GM23338 (cell line): ENCODE results near the gene CACNA2D3. TPM values are rescaled to one million over a fixed set of nuclear protein-coding genes. Genes with fewer than 3 reads are reported as not detected.

Source experiments
- ATAC-seq: fragments of 200-7000 bp; cut with Tn5 transposase; 3 replicates; pipeline ENCODE4 v1.9.1; 2020
- DNase-seq: peaks from one replicate; pipeline ENCODE4 v3.0.0-alpha.2; 2015; ENCODE audit warnings: low spot score
- H2AFZ ChIP-seq: fragments of 200-600 bp; sonication (generic); 2 replicates; pipeline ENCODE4 v1.8.0; 2016; ENCODE audit warnings: antibody characterized with exemption, mild to moderate bottlenecking, moderate library complexity
- H3F3A ChIP-seq: fragments of 200-600 bp; sonication (generic); replicated peaks from 2 replicates; pipeline ENCODE4 v1.8.0; 2017; ENCODE audit warnings: antibody characterized with exemption, mixed run types, low read depth
- H3K27ac ChIP-seq: fragments of 200-600 bp; sonication (generic); 2 replicates; pipeline ENCODE4 v1.6.1; 2016; ENCODE audit warnings: low read depth
- H3K27me3 ChIP-seq: fragments of 200-600 bp; sonication (generic); 2 replicates; pipeline ENCODE4 v1.8.0; 2016; ENCODE audit warnings: mild to moderate bottlenecking, mixed run types, moderate library complexity; ENCODE audit not compliant: insufficient read depth
- H3K36me3 ChIP-seq: fragments of 200-600 bp; sonication (generic); 2 replicates; pipeline ENCODE4 v1.8.0; 2016; ENCODE audit warnings: mild to moderate bottlenecking; ENCODE audit not compliant: insufficient read depth
- H3K4me1 ChIP-seq: fragments of 200-600 bp; sonication (generic); 2 replicates; pipeline ENCODE4 v1.8.0; 2016; ENCODE audit warnings: mild to moderate bottlenecking, moderate library complexity; ENCODE audit not compliant: insufficient read depth
- H3K4me2 ChIP-seq: fragments of 200-600 bp; sonication (generic); 2 replicates; pipeline ENCODE4 v1.7.1; 2017; ENCODE audit warnings: mixed run types
- H3K4me3 ChIP-seq: fragments of 200-600 bp; sonication (generic); 2 replicates; pipeline ENCODE4 v1.6.1; 2016; ENCODE audit warnings: mixed run types
- H3K79me2 ChIP-seq: fragments of 200-600 bp; sonication (generic); replicated peaks from 2 replicates; pipeline ENCODE4 v1.8.0; 2017; ENCODE audit warnings: mild to moderate bottlenecking; ENCODE audit not compliant: insufficient read depth
- H3K9me2 ChIP-seq: fragments of 200-600 bp; sonication (generic); 2 replicates; pipeline ENCODE4 v1.8.0; 2017; ENCODE audit not compliant: insufficient read depth
- H4K20me1 ChIP-seq: fragments of 200-600 bp; sonication (generic); replicated peaks from 2 replicates; pipeline ENCODE4 v1.8.0; 2017; ENCODE audit warnings: mild to moderate bottlenecking; ENCODE audit not compliant: insufficient read depth
- H3K27ac Mint-ChIP-seq: 2 replicates; pipeline ENCODE4 v1.8.0; 2020; ENCODE audit warnings: inconsistent platforms, mild to moderate bottlenecking, moderate library complexity, mixed read lengths
- H3K27me3 Mint-ChIP-seq: 3 replicates; pipeline ENCODE4 v1.8.0; 2022; ENCODE audit warnings: low read depth, mild to moderate bottlenecking, moderate library complexity, mixed read lengths, inconsistent platforms; ENCODE audit not compliant: insufficient read depth, poor library complexity
- H3K36me3 Mint-ChIP-seq: 3 replicates; pipeline ENCODE4 v1.8.0; 2021; ENCODE audit warnings: low read depth, mild to moderate bottlenecking, inconsistent platforms, moderate library complexity, mixed read lengths
- H3K4me1 Mint-ChIP-seq: 3 replicates; pipeline ENCODE4 v1.8.0; 2020; ENCODE audit warnings: mild to moderate bottlenecking, inconsistent platforms, mixed read lengths
- H3K4me3 Mint-ChIP-seq: 3 replicates; pipeline ENCODE4 v1.8.0; 2021; ENCODE audit warnings: moderate library complexity, mild to moderate bottlenecking, inconsistent platforms, mixed read lengths
- H3K9me3 Mint-ChIP-seq: 3 replicates; pipeline ENCODE4 v1.8.0; 2020; ENCODE audit warnings: moderate library complexity, mild to moderate bottlenecking, inconsistent platforms, mixed read lengths
- CREB1 ChIP-seq: fragments of 250-450 bp; sonication (Bioruptor Pico); IDR thresholded peaks from 2 replicates; pipeline ENCODE4 v1.5.0; 2020; ENCODE audit warnings: low read depth, mild to moderate bottlenecking, moderate library complexity
- CTCF ChIP-seq, 2 experiments: fragments of 200-600 bp in 1 of 2; sonication (generic) in 1 of 2; conservative IDR thresholded peaks; 2 replicates each; pipeline versions ENCODE4 v1.5.1 to v1.6.1; 2016 to 2017; ENCODE audit warnings: antibody characterized with exemption in 2 of 2, low read depth in 2 of 2, mild to moderate bottlenecking in 2 of 2, moderate library complexity in 1 of 2
- ETS1 ChIP-seq: IDR thresholded peaks from 2 replicates; pipeline ENCODE4 v1.6.1; 2016; ENCODE audit warnings: antibody characterized with exemption
- EZH2 ChIP-seq: fragments of 200-600 bp; sonication (generic); IDR thresholded peaks from one replicate; pipeline ENCODE4 v1.8.0; 2017; ENCODE audit warnings: antibody characterized with exemption, mild to moderate bottlenecking, low read depth; ENCODE audit not compliant: unreplicated experiment
- JUNB ChIP-seq: IDR thresholded peaks from one replicate; pipeline ENCODE4 v1.6.1; 2016; ENCODE audit warnings: antibody characterized with exemption; ENCODE audit not compliant: unreplicated experiment
- NANOG ChIP-seq: IDR thresholded peaks from 2 replicates; pipeline ENCODE4 v1.6.1; 2016; ENCODE audit warnings: antibody characterized with exemption, borderline replicate concordance
- POLR2AphosphoS5 ChIP-seq: IDR thresholded peaks from 2 replicates; pipeline ENCODE4 v1.6.1; 2016; ENCODE audit warnings: antibody characterized with exemption, low read depth
- STAT1 ChIP-seq: IDR thresholded peaks from one replicate; pipeline ENCODE4 v1.6.1; 2016; ENCODE audit warnings: antibody characterized with exemption; ENCODE audit not compliant: unreplicated experiment
- ZNF114 ChIP-seq: fragments of 250-450 bp; sonication (Bioruptor Pico); IDR thresholded peaks from 2 replicates; pipeline ENCODE4 v1.5.0; 2020; ENCODE audit warnings: mild to moderate bottlenecking, moderate library complexity
- ZNF331 ChIP-seq: fragments of 250-450 bp; sonication (Bioruptor Pico); IDR thresholded peaks from 2 replicates; pipeline ENCODE4 v1.5.0; 2020; ENCODE audit warnings: low read depth, mild to moderate bottlenecking, moderate library complexity
- polyA plus RNA-seq: library from polyadenylated mRNA; unstranded; fragments of >200 nt; fragmentation: Nextera tagmentation; extraction: Ambion mirVana; gene quantifications from 2 replicates; pipeline ENCODE4 v1.2.1, GENCODE V29; 2016
- total RNA-seq: library from RNA; depleted of rRNA; stranded (reverse); fragments of >200 nt; shearing (Covaris generic); gene quantifications from 2 replicates; pipeline ENCODE4 v1.2.3, GENCODE V29; 2014
- TF ChIP-seq, protein P1 (sequence below): IDR thresholded peaks from one replicate; pipeline ENCODE4 v1.6.1; 2018; ENCODE audit warnings: antibody characterized with exemption; ENCODE audit not compliant: unreplicated experiment

CACNA2D3 gene
- total and polyA plus RNA-seq, 2 experiments from 2014 or later: 2.2 to 2.3 TPM

DNA sequence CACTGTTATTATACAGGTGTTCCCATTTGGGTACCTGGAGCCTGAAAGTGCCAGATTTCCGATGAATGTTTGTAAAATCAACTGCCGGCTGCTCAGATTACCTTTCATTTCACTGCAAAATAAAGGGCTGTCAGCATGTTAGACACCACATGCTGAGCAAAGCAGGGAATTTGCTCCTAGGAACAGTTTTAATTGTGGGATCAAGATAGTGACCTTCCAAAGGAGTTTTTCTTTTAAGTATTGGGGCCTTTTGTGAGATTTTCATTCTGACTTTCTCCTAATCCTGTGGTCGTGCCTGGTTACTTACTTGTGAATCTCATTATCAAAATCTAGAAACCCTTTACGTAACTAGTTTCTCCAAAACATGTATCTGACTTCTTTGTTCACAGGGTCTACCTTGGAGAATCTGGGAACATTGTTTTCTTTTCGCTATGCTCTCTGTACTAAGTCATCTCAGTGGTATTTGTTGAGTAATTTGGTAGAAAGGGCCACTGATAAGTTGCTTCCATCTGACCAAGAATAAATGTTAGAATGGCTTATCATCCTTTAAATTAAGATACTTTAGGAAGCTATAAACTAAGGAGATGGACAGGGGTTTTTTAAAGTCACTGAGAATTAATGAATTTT is 846.3 kb downstream of the CACNA2D3 start:
- no peak for ATAC-seq
- no peak overlapping the region for H3K27ac ChIP-seq
- H3K27ac Mint-ChIP-seq: no peak overlapping the region
- H3K9me2 ChIP-seq: no peaks in the 10 kb centered on the region
- no peaks in the 10 kb centered on the region for H3K79me2 ChIP-seq
- H3K9me3 Mint-ChIP-seq: no peaks in the 10 kb centered on the region
- no peak overlapping the region for H3K4me3 ChIP-seq
- no peak overlapping the region for H3K4me2 ChIP-seq
- peaks cover 13% of the 10 kb centered on the region for H3K4me1 Mint-ChIP-seq
- no peak for TF ChIP-seq STAT1
- no peak for TF ChIP-seq ZNF114 (CRISPR knock-in tag)
- no peaks in the 10 kb centered on the region for H3K27me3 ChIP-seq
- 0 out of 2 replicates have a peak, but pooled peaks cover 1% of the 10 kb centered on the region for H4K20me1 ChIP-seq
- no peaks in the 10 kb centered on the region for H3F3A ChIP-seq
- H3K36me3 Mint-ChIP-seq: no peaks in the 10 kb centered on the region
- peaks cover 5% of the 10 kb centered on the region; the same call in 1 of the 2 replicates for H3K4me1 ChIP-seq
- H3K36me3 ChIP-seq: no peaks in the 10 kb centered on the region
- peaks cover 2% of the 10 kb centered on the region for H3K27me3 Mint-ChIP-seq
- no peak overlapping the region for H2AFZ ChIP-seq
- no peak overlapping the region for H3K4me3 Mint-ChIP-seq
- no peak for DNase-seq

- Histone ChIP-seq H3K27me3 (no peaks in the 10 kb centered on the region), H3K9me2 (no peaks in the 10 kb centered on the region), H2AFZ (no peak overlapping the region), H3K4me1 (peaks cover 5% of the 10 kb centered on the region; the same call in 1 of the 2 replicates), H3K4me2 (no peak overlapping the region), H3K27ac (no peak overlapping the region), H3F3A (no peaks in the 10 kb centered on the region), H3K4me3 (no peak overlapping the region), H3K36me3 (no peaks in the 10 kb centered on the region), H3K79me2 (no peaks in the 10 kb centered on the region), H4K20me1 (no peaks in the 10 kb centered on the region)
- Mint-ChIP-seq H3K4me1 (peaks cover 13% of the 10 kb centered on the region), H3K27ac (no peak overlapping the region), H3K36me3 (no peaks in the 10 kb centered on the region), H3K4me3 (no peak overlapping the region), H3K27me3 (peaks cover 2% of the 10 kb centered on the region), H3K9me3 (no peaks in the 10 kb centered on the region)
- DNase-seq (no peak), ATAC-seq (no peak)
- no peak for TF ChIP-seq CTCF (conservative IDR thresholded peaks at IDR 0.05; ENCODE audit: low read depth in 2 of 2)
- no peak for TF ChIP-seq NANOG
- TF ChIP-seq, protein P1, sequence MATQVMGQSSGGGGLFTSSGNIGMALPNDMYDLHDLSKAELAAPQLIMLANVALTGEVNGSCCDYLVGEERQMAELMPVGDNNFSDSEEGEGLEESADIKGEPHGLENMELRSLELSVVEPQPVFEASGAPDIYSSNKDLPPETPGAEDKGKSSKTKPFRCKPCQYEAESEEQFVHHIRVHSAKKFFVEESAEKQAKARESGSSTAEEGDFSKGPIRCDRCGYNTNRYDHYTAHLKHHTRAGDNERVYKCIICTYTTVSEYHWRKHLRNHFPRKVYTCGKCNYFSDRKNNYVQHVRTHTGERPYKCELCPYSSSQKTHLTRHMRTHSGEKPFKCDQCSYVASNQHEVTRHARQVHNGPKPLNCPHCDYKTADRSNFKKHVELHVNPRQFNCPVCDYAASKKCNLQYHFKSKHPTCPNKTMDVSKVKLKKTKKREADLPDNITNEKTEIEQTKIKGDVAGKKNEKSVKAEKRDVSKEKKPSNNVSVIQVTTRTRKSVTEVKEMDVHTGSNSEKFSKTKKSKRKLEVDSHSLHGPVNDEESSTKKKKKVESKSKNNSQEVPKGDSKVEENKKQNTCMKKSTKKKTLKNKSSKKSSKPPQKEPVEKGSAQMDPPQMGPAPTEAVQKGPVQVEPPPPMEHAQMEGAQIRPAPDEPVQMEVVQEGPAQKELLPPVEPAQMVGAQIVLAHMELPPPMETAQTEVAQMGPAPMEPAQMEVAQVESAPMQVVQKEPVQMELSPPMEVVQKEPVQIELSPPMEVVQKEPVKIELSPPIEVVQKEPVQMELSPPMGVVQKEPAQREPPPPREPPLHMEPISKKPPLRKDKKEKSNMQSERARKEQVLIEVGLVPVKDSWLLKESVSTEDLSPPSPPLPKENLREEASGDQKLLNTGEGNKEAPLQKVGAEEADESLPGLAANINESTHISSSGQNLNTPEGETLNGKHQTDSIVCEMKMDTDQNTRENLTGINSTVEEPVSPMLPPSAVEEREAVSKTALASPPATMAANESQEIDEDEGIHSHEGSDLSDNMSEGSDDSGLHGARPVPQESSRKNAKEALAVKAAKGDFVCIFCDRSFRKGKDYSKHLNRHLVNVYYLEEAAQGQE: no peak
- TF ChIP-seq POLR2AphosphoS5: no peak
- no peak for TF ChIP-seq ZNF331 (CRISPR knock-in tag)
- TF ChIP-seq ETS1: no peak
- TF ChIP-seq CREB1 (CRISPR knock-in tag): no peak
- TF ChIP-seq ZNF114 (CRISPR knock-in tag): no peak
- TF ChIP-seq EZH2: no peak
- TF ChIP-seq JUNB: no peak
These were observed 847.3 kb downstream of the CACNA2D3 start for GRCh38 chr3:54969652-54970051.
